Stimulated activated CD4-positive, alpha-beta T cell treated with anti-CD3 and anti-CD28 coated beads, TNF-alpha, amount 100 ng/mL, for 24 hours (primary cell): ENCODE data around the gene R3HDML.
A peak's percentile ranks its signal among the peaks of the same experiment; 100 is the strongest.
"Not testable (repeated sequence)": the region's sequence is repeated elsewhere in the genome, so short reads cannot be mapped to it uniquely, and the experiment has no call there.

Source experiments
- DNase-seq, 3 experiments: peaks; one replicate each; pipeline ENCODE4 v3.0.0-alpha.2; 2020; ENCODE audit warnings: low read depth in 3 of 3

R3HDML gene

GRCh38 chr20:44336725-44337380, at the start of gene R3HDML:
Gene R3HDML, plus strand, starts transcription at chr20:44337043. Its CDS starts 115 bp downstream, at chr20:44337158.
- no peak for DNase-seq

- DNase-seq = no peak
These were observed 49.4 kb upstream of the R3HDML start for GRCh38 chr20:44287272-44288097.

GRCh38 chr20:44288252-44288651, 48.6 kb upstream of the R3HDML start:
- DNase-seq = no peak

GRCh38 chr20:44291754-44292153, 45.1 kb upstream of the R3HDML start:
- no peak for DNase-seq

GRCh38 chr20:44296011-44296410, 40.8 kb upstream of the R3HDML start:
- DNase-seq = no peak

GRCh38 chr20:44297721-44298120, 39.1 kb upstream of the R3HDML start:
- DNase-seq = no peak

- not testable (repeated sequence) for DNase-seq
These were observed 37.8 kb upstream of the R3HDML start for GRCh38 chr20:44299011-44299535.

- DNase-seq = no peak
These were observed 35.6 kb upstream of the R3HDML start for GRCh38 chr20:44301285-44301684.

- no peak for DNase-seq
These were observed 34.7 kb upstream of the R3HDML start for GRCh38 chr20:44302026-44302669.

GRCh38 chr20:44302736-44303135, 34.1 kb upstream of the R3HDML start:
- no peak for DNase-seq

GRCh38 chr20:44304383-44304782, 32.5 kb upstream of the R3HDML start:
- no peak for DNase-seq

- DNase-seq = no peak
These were observed 29.9 kb upstream of the R3HDML start for GRCh38 chr20:44306927-44307326.

GRCh38 chr20:44309763-44310663, 26.8 kb upstream of the R3HDML start:
- no peak for DNase-seq

GRCh38 chr20:44310664-44311639, 25.9 kb upstream of the R3HDML start, which contains the start of gene FITM2:
Gene FITM2, minus strand, starts transcription at chr20:44311202. Its CDS starts 54 bp downstream, at chr20:44311148.
- peak; percentile 97 to 98 (median 97) for DNase-seq

GRCh38 chr20:44314870-44315269, 22.0 kb upstream of the R3HDML start:
- no peak for DNase-seq

- DNase-seq = no peak
These were observed 16.9 kb upstream of the R3HDML start for GRCh38 chr20:44319839-44320422.

- DNase-seq = no peak
These were observed 12.5 kb upstream of the R3HDML start for GRCh38 chr20:44324343-44324742.

GRCh38 chr20:44326391-44327159, 10.3 kb upstream of the R3HDML start:
- DNase-seq = peak in 1 of 3 experiments; percentile 29

GRCh38 chr20:44327748-44328147, 9.1 kb upstream of the R3HDML start:
- DNase-seq = not testable (repeated sequence)
